Uterus (tissue), 4 donors: ENCODE data around the gene TNRC18. TPM values are rescaled to one million over a fixed set of nuclear protein-coding genes. Genes with fewer than 3 reads are reported as not detected.

Experiments
- DNase-seq, 2 donors: peaks; one replicate each; pipeline ENCODE4 v3.0.0-alpha.2; 2019 to 2020
- H3K27ac ChIP-seq, 2 donors: fragments of 200-600 bp; sonication (generic); 1 replicate in 1 of 2; 2 replicates in 1 of 2; pipeline ENCODE4 v1.5.1; 2016 to 2018
- H3K27me3 ChIP-seq, 2 donors: fragments of 200-600 bp; sonication (generic); one replicate each; pipeline ENCODE4 v1.5.1; 2018 to 2019; ENCODE audit warnings: control low read depth in 1 of 2
- H3K36me3 ChIP-seq, 2 donors: fragments of 200-600 bp; sonication (generic); one replicate each; pipeline ENCODE4 v1.5.1; 2019; ENCODE audit warnings: control low read depth in 1 of 2
- H3K4me1 ChIP-seq, 2 donors: fragments of 200-600 bp; sonication (generic); one replicate each; pipeline ENCODE4 v1.5.1; 2018 to 2019; ENCODE audit warnings: control low read depth in 1 of 2
- H3K4me3 ChIP-seq, 2 donors: fragments of 200-600 bp; sonication (generic); 1 replicate in 1 of 2; 2 replicates in 1 of 2; pipeline ENCODE4 v1.5.1; 2018 to 2019; ENCODE audit warnings: mild to moderate bottlenecking in 1 of 2
- H3K9me3 ChIP-seq, 2 donors: fragments of 200-600 bp; sonication (generic); one replicate each; pipeline ENCODE4 v1.5.1; 2019; ENCODE audit warnings: control low read depth in 1 of 2
- CTCF ChIP-seq, 4 experiments: fragments of 200-600 bp in 2 of 4; fragments of 450-650 bp in 2 of 4; sonication (generic) in 2 of 4; IDR thresholded peaks; one replicate each; pipeline ENCODE4 v1.5.1; 2016 to 2019; ENCODE audit warnings: antibody characterized with exemption in 4 of 4, mild to moderate bottlenecking in 2 of 4, moderate library complexity in 1 of 4
- POLR2A ChIP-seq, 2 donors: fragments of 450-650 bp; IDR thresholded peaks; one replicate each; pipeline ENCODE4 v1.6.1; 2016; ENCODE audit warnings: antibody characterized with exemption in 2 of 2, mild to moderate bottlenecking in 1 of 2, moderate library complexity in 1 of 2
- intact Hi-C: fragments of 100-400 bp; cut with DNase I; formaldehyde crosslinking; loops from one replicate; pipeline ENCODE4 v1.15.1; 2023; ENCODE audit warnings: low total_unique reads
- total RNA-seq, 4 donors: library from RNA; depleted of rRNA in 3 of 4; stranded (reverse); fragments of >200 nt in 3 of 4; gene quantifications; one replicate each; pipeline versions ENCODE4 v1.1.0 to v1.2.4, GENCODE V29; 2014 to 2023
- donor health status: DM: yes; HTN: yes; CAD: no.

TNRC18 gene
- total RNA-seq, 4 donors from 2014 or later = 28.2 to 179 (median 62.1) TPM

DNA sequence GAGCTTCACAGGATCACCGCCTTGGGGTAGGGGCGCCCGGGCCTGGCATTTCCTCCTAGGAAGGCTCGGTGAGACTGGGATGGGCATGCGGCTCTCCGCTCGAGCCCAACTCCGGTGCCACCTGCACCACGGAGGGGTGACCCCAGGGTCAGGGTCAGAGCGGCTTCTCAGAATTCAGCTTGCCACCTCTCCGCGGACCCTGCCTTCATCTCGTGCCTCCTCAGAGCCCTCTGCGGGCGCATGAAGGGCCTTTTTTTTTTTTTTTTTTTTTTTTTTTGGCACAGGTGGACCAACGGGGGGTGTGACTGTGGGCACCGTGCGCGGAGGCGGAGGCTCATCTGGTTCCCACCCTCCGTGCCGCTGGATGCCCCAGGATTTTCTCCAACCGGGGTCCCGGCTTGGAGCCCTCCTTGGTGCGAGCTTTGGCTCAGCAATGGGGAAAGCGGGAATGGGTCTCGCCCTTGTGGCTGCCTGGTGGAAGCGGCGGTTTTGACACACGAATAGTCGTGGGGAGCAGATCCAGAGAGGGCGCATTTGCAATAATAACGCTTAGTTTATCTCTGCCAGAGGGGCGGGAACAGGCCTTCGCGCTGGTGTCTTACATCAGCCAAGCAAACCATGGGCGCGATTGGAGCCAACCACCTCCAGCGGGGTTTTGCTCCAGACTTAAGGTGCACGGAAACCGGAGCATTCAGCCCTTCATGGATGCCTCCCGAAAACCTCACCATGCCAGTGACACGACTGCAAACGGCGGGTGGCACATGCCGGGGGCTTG, 5.0 kb upstream of the TNRC18 start:
- Histone ChIP-seq H3K9me3 (no peaks in the 10 kb centered on the region), H3K4me1 (peaks cover 0 to 14% of the 10 kb centered on the region in 2 donors), H3K27ac (peak overlapping the region; percentile 97 to 99), H3K36me3 (no peaks in the 10 kb centered on the region), H3K4me3 (peak overlapping the region; percentile 74 to 78), H3K27me3 (no peaks in the 10 kb centered on the region)
- DNase-seq = peak; percentile 77 to 86
- intact Hi-C loops = no loop called here
- TF ChIP-seq CTCF (IDR thresholded peaks at IDR 0.05) (peak in 3 of 4 experiments; percentile 6 to 24 (median 22)), POLR2A (IDR thresholded peaks at IDR 0.05) (peak; percentile 13 to 17)

GRCh38 chr7:5426226-5426475, 2.5 kb upstream of the TNRC18 start:
- no peaks in the 10 kb centered on the region for H3K27me3 ChIP-seq
- intact Hi-C loops = no loop called here
- no peaks in the 10 kb centered on the region for H3K9me3 ChIP-seq
- H3K36me3 ChIP-seq = no peaks in the 10 kb centered on the region
- H3K4me3 ChIP-seq = peak overlapping the region; percentile 74 to 78
- peaks cover 0 to 14% of the 10 kb centered on the region in 2 donors for H3K4me1 ChIP-seq
- TF ChIP-seq POLR2A (IDR thresholded peaks at IDR 0.05) = no peak
- TF ChIP-seq CTCF (IDR thresholded peaks at IDR 0.05) = no peak
- H3K27ac ChIP-seq = peak overlapping the region; percentile 97 to 99
- DNase-seq = peak in 1 of 2 donors; percentile 68

GRCh38 chr7:5425507-5426225, 2.0 kb upstream of the TNRC18 start:
- DNase-seq = peak; percentile 73 to 81

GRCh38 chr7:5424749-5425506, 1.3 kb upstream of the TNRC18 start:
- H3K27me3 ChIP-seq = no peaks in the 10 kb centered on the region
- intact Hi-C loops = no loop called here
- no peaks in the 10 kb centered on the region for H3K36me3 ChIP-seq
- H3K9me3 ChIP-seq = no peaks in the 10 kb centered on the region
- peak; percentile 67 to 74 for DNase-seq
- H3K27ac ChIP-seq = peak overlapping the region; percentile 97 to 99
- TF ChIP-seq POLR2A (IDR thresholded peaks at IDR 0.05) = peak in 1 of 2 donors; percentile 24
- TF ChIP-seq CTCF (IDR thresholded peaks at IDR 0.05) = peak in 2 of 4 experiments; percentile 7 to 26
- H3K4me1 ChIP-seq = peaks cover 0 to 12% of the 10 kb centered on the region in 2 donors
- peak overlapping the region; percentile 74 to 78 for H3K4me3 ChIP-seq

More at GRCh38 chr7:5425507-5426225, 2.0 kb upstream of the TNRC18 start:
- H3K4me1 ChIP-seq = peaks cover 0 to 14% of the 10 kb centered on the region in 2 donors
- H3K9me3 ChIP-seq = no peaks in the 10 kb centered on the region
- no peaks in the 10 kb centered on the region for H3K36me3 ChIP-seq
- TF ChIP-seq POLR2A (IDR thresholded peaks at IDR 0.05) = peak; percentile 33 to 66
- TF ChIP-seq CTCF (IDR thresholded peaks at IDR 0.05) = peak in 1 of 4 experiments; percentile 24
- peak overlapping the region; percentile 97 to 99 for H3K27ac ChIP-seq
- no peaks in the 10 kb centered on the region for H3K27me3 ChIP-seq
- H3K4me3 ChIP-seq = peak overlapping the region; percentile 74 to 78
- intact Hi-C loops = no loop called here
